Islet precursor cell (in vitro differentiated cells): ENCODE measurements around the gene IPO7.
A peak's percentile ranks its signal among the peaks of the same experiment; 100 is the strongest.
"Not testable (repeated sequence)": the region's sequence is repeated elsewhere in the genome, so short reads cannot be mapped to it uniquely, and the experiment has no call there.

Source experiments
- DNase-seq: peaks from one replicate; pipeline ENCODE4 v3.0.0-alpha.2; 2018

Gene IPO7

GRCh38 chr11:9399466-9399865, 15.0 kb downstream of the IPO7 start:
- no peak for DNase-seq

DNA sequence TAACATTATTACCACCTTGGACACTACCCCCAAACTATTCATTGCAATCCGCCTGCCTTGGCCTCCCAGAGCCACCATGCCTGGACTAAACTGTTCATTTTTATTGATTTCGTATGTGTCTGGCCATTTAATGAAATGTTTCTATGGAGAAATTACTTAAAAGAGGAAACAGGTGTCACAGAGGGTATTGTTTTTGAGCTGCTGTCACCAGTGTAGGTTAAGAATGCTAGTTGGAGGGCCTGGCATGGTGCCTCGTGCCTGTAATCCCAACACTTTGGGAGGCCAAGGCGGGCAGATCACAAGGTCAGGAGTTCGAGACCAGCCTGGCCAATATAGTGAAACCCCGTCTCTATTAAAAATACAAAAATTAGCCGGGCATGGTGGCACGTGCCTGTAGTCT, 17.4 kb downstream of the IPO7 start:
- DNase-seq = not testable (repeated sequence)

GRCh38 chr11:9428706-9429105, 44.3 kb downstream of the IPO7 start:
- DNase-seq = no peak

GRCh38 chr11:9438611-9439010, 54.2 kb downstream of the IPO7 start:
- DNase-seq = no peak

DNA sequence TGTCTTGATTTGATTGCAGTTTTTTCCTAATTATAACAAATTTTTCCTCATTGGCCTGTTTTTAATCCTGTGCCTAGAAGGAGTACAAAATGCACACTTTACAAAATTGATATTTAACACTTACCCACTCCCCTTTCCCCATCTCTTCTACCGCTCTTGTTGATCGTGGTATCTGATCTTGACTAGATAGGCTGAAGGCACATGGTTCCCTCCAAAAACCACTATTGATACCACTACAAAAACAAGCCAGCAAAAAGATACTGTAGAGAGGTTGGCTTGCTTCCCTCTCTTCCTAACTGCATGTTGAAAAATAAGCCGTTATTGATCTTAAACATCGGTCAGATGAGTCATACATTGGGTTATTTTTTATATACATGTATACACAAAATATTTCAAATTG, 61.8 kb downstream of the IPO7 start:
- no peak for DNase-seq

DNA sequence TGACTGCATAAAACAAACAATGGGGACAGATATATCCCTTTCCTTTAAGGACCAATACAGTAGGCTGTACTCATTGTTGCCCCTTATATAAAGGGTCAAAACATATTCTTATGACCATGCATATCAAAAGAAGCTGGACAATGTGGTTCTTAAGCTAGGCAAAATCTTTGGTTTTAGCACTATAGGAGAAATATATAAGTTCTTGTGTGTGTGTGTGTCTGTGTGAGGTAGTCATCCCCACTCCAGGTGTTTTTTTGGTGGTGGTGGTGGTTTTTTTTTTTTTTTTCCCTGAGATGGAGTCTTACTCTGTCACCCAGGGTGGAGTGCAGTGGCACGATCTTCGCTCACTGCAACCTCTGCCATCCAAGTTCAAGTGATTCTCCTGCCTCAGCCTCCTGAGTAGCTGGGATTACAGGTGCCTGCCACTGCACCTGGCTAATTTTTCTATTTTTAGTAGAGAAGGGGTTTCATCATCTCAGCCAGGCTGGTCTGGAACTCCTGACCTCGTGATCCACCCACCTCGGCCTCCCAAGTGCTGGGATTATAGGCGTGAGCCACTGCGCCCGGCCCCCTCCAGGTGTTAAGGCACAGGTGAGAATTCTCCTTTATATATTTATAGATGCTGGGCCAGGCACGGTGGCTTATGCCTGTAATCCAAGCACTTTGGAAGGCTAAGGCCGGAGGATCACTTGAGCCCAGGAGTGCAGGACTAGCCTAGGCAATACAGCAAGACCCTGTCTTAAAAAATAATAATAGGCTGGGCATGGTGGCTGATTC, 64.3 kb downstream of the IPO7 start:
- DNase-seq = no peak

GRCh38 chr11:9452023-9452422, 67.6 kb downstream of the IPO7 start:
- DNase-seq = peak; percentile 92

- no peak for DNase-seq
Measured at GRCh38 chr11:9455722-9456121, 71.3 kb downstream of the IPO7 start.

GRCh38 chr11:9459667-9460321, 75.3 kb downstream of the IPO7 start:
- DNase-seq = peak; percentile 54

GRCh38 chr11:9460322-9461062, 76.0 kb downstream of the IPO7 start, which contains the start of gene ZNF143:
Gene ZNF143, plus strand, starts transcription at chr11:9461012. Its CDS starts 10,297 bp downstream, at chr11:9471309.
- DNase-seq = peak; percentile 100

GRCh38 chr11:9461063-9461759, 76.8 kb downstream of the IPO7 start:
- DNase-seq = peak; percentile 93

DNA sequence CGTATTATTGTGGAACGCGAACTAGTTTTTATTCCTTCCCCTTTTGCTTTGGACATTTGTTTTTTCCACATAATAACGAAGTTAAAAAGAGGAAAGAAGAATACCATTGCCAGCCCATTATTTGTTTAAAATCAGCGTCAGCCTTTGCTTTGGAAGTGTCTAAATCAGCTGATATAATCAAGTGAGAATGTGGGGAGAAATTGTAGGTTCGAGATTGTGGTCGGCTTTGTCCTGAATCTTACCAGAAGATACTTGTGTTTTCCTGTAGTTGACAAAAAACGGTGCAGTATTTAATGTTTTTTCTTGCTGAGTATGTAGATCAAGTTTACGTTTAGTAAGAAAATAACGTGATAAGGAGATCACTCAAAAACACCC, 77.3 kb downstream of the IPO7 start:
- no peak for DNase-seq

DNA sequence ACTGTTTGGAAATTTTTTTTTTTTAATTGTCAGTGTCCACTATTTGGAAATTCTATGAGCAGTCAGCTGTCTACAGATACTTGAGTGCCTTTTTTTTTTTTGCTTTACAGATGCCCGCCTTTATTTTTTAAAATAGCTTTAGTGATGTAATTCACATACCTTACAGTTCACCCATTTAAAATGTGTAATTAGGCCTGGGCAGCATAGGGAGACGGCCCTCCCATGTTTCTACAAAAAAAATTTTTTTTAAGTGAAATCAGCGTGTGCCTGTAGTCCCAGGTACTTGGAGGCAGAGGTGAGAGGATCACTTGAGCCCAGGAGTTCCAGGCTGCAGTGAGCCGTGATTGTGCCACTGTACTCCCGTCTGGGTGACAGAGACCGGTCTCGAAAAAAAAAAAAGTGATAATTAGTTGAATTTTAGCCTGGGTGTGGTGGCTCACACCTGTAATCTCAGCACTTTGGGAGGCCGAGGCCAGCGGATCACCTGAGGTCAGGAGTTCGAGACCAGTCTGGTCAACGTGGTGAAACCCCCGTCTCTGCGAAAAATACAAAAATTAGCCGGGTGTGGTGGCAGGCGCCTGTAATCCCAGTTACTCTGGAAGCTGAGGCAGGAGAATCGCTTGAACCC, 77.8 kb downstream of the IPO7 start:
- peak; percentile 53 for DNase-seq

DNA sequence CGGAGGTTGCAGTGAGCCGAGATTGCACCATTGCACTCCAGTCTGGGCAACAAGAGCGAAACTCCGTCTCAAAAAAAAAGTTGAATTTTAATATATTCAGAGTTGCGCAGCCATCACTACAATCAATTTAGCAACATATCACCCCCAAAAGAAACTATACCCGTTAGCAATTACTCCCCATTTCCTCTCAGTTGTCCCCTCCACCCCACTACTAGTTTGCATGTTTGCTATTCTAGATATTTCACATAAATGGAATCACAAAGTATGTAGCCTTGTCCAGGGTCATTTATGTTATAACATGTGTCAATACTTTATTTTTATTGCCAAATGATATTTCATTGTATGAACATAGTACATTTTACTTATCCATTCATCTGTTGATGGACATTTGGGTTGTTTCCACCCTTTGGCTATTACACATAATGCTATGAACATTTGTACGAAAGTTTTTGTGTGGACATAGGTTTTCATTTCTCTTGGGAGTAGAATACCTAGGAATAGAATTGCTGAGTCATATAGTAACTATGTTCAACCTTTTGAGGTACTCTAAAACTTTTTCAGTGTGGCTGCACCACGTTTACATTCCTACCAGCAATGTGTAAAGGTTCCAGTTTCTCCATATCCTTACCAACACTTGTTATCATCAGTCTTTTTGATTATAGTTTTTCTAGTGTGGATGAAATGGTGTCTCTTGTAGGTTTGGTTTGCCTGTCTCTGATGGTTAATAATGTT, 78.5 kb downstream of the IPO7 start:
- DNase-seq = no peak

GRCh38 chr11:9470765-9471164, 86.3 kb downstream of the IPO7 start:
- no peak for DNase-seq

DNA sequence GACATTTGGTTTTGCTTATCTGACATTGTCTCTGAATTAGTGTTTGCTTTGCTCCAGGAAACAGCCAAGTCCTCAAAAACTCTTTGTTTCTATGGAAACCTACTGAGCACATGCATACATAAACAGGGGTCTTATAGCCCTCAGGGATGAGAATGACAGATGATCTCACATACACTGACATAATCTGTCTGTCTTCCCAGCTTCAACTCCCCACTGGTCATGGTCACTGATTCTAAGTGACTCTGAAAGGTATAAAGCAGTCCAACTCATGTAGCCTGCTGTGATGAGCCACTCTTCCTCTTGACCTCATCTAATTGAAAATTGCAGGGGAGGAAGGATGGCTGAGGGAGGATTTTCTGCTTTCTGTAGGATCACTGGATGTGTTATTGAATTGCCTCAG, 89.0 kb downstream of the IPO7 start:
- DNase-seq = no peak

DNA sequence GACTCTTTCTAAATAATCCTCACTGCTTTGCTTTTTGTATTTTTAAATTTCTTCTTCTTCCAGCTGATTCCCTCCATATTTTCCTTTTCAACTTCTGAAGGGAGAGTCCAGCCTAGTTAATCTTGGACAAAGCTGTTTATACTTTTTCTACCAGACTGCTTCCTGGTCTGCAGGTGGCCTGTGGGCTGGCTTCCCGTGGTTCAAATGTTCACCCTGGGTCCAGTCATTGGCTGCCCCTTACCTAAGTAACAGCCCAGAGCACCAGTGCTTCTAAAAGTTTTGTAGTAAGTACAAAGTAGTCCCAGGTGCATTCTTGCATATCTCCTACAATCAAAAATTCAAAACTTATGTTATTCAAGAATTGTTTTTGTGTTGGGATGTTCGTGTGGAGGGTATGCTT, 95.4 kb downstream of the IPO7 start:
- DNase-seq = no peak

- no peak for DNase-seq
Measured at GRCh38 chr11:9489080-9489765, 104.8 kb downstream of the IPO7 start.

DNA sequence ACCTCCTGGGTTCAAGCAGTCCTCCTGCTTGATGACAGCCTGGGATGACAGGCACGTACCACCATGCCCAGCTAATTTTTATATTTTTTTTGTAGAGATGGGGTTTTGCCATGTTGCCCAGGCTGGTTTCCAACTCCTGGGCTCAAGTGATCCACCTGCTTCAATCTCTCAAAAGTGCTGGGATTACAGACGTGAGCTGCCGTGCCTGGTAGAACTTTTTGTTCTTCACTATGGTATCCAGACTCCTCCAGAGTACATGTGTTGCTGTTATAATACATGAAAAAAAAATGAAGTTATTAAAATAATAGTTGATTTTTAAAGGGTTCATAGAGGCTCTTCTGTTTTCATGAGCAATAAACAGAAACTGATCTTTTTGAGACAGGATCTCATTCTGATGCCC, 105.9 kb downstream of the IPO7 start:
- DNase-seq = no peak

DNA sequence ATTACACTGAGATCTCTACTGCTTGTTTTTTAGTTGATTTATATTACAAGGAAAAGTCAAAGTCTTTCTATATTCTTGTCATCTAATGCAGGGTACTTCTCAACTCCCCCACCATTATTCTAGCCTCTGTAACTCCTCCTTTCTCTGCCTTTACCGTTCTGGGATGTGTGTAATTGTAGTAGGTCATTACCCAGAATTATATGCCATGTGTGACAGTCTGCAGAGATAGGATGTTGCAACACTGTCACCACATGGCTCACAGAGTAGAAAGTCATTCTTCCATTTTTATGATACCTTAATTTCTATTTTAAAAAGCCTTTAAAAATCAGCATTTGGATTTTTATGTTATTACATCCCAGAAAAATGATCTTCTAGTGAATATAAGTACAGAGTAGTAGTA, 109.0 kb downstream of the IPO7 start:
- DNase-seq = no peak

- no peak for DNase-seq
Measured at GRCh38 chr11:9494316-9494715, 109.9 kb downstream of the IPO7 start.
